ENCODE data around the gene TRIM46. TPM values are rescaled to one million over a fixed set of nuclear protein-coding genes. Genes with fewer than 3 reads are reported as not detected.

The TRIM46 gene
- total and polyA plus RNA-seq, 2 of the 13 experiments (the other 11 are each of a cell fraction or from before 2014, with no cell fraction given): 0.04 to 0.09 TPM

DNA sequence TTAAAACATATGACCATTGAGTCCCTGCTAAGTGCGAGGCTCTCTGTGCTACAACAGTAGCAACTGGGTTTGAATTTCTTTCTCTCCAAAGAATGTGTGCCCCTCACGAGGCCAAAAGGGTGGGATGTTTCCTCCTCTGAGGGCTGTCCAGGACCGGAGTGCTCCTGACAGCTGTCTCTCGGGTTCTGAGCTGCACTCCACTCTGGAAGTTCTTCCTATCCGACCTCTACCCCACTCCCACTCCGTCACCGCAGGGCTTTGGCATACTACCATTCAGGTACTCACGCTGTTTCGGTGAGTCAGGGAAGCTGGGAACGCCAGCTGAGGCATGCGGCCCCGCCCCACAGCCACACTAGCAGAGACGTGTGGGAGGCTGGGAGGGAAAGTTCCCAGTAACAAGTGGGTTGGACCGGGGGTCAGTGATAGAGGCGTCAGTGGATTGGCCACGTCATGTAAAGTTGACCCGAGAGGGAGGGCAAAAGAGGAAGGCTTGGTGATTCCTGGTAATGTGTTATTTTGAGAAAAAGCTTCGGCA is 38.7 kb upstream of the TRIM46 start (continued):
- peak; percentile 78 for TF ChIP-seq CREB1 (IDR thresholded peaks at IDR 0.05)
- TF ChIP-seq CREB1 (CRISPR knock-in tag; IDR thresholded peaks at IDR 0.05): no peak
- TF ChIP-seq ZNF431 (CRISPR knock-in tag; IDR thresholded peaks at IDR 0.05; ENCODE audit: borderline replicate concordance, low read depth): 0 out of 2 replicates have a peak, but pooled peaks have one; percentile 23
- no peak for TF ChIP-seq MATR3 (CRISPR knock-in tag; IDR thresholded peaks at IDR 0.05)
- peak; percentile 36; the same call in 1 of the 2 replicates for TF ChIP-seq NKX3-1 (CRISPR knock-in tag; IDR thresholded peaks at IDR 0.05)
- TF ChIP-seq, protein P1, sequence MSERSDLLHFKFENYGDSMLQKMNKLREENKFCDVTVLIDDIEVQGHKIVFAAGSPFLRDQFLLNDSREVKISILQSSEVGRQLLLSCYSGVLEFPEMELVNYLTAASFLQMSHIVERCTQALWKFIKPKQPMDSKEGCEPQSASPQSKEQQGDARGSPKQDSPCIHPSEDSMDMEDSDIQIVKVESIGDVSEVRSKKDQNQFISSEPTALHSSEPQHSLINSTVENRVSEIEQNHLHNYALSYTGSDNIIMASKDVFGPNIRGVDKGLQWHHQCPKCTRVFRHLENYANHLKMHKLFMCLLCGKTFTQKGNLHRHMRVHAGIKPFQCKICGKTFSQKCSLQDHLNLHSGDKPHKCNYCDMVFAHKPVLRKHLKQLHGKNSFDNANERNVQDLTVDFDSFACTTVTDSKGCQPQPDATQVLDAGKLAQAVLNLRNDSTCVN (CRISPR knock-in tag; IDR thresholded peaks at IDR 0.05; ENCODE audit: borderline replicate concordance): peak; percentile 57
- no peak for TF ChIP-seq MAZ (IDR thresholded peaks at IDR 0.05; ENCODE audit: borderline replicate concordance, low read depth, low read length)
- no peak for TF ChIP-seq MAZ (CRISPR knock-in tag; IDR thresholded peaks at IDR 0.05; ENCODE audit: low read depth)
- TF ChIP-seq RXRB (CRISPR knock-in tag; IDR thresholded peaks at IDR 0.05; ENCODE audit: borderline replicate concordance): peak; percentile 84
- TF ChIP-seq NR3C1 (CRISPR knock-in tag; IDR thresholded peaks at IDR 0.05): no peak
- TF ChIP-seq, protein P2, sequence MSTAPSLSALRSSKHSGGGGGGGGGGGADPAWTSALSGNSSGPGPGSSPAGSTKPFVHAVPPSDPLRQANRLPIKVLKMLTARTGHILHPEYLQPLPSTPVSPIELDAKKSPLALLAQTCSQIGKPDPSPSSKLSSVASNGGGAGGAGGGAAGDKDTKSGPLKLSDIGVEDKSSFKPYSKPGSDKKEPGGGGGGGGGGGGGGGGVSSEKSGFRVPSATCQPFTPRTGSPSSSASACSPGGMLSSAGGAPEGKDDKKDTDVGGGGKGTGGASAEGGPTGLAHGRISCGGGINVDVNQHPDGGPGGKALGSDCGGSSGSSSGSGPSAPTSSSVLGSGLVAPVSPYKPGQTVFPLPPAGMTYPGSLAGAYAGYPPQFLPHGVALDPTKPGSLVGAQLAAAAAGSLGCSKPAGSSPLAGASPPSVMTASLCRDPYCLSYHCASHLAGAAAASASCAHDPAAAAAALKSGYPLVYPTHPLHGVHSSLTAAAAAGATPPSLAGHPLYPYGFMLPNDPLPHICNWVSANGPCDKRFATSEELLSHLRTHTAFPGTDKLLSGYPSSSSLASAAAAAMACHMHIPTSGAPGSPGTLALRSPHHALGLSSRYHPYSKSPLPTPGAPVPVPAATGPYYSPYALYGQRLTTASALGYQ (CRISPR knock-in tag; IDR thresholded peaks at IDR 0.05): 0 out of 2 replicates have a peak, but pooled peaks have one; percentile 28
- no peak for TF ChIP-seq NRL (CRISPR knock-in tag; IDR thresholded peaks at IDR 0.05; ENCODE audit: borderline replicate concordance)
- peak; percentile 24; the same call in 1 of the 2 replicates for TF ChIP-seq TP53 (CRISPR knock-in tag; conservative IDR thresholded peaks at IDR 0.05)
- peak; percentile 66 for TF ChIP-seq SOX5 (CRISPR knock-in tag; IDR thresholded peaks at IDR 0.05; ENCODE audit: borderline replicate concordance)
- TF ChIP-seq, protein P3, sequence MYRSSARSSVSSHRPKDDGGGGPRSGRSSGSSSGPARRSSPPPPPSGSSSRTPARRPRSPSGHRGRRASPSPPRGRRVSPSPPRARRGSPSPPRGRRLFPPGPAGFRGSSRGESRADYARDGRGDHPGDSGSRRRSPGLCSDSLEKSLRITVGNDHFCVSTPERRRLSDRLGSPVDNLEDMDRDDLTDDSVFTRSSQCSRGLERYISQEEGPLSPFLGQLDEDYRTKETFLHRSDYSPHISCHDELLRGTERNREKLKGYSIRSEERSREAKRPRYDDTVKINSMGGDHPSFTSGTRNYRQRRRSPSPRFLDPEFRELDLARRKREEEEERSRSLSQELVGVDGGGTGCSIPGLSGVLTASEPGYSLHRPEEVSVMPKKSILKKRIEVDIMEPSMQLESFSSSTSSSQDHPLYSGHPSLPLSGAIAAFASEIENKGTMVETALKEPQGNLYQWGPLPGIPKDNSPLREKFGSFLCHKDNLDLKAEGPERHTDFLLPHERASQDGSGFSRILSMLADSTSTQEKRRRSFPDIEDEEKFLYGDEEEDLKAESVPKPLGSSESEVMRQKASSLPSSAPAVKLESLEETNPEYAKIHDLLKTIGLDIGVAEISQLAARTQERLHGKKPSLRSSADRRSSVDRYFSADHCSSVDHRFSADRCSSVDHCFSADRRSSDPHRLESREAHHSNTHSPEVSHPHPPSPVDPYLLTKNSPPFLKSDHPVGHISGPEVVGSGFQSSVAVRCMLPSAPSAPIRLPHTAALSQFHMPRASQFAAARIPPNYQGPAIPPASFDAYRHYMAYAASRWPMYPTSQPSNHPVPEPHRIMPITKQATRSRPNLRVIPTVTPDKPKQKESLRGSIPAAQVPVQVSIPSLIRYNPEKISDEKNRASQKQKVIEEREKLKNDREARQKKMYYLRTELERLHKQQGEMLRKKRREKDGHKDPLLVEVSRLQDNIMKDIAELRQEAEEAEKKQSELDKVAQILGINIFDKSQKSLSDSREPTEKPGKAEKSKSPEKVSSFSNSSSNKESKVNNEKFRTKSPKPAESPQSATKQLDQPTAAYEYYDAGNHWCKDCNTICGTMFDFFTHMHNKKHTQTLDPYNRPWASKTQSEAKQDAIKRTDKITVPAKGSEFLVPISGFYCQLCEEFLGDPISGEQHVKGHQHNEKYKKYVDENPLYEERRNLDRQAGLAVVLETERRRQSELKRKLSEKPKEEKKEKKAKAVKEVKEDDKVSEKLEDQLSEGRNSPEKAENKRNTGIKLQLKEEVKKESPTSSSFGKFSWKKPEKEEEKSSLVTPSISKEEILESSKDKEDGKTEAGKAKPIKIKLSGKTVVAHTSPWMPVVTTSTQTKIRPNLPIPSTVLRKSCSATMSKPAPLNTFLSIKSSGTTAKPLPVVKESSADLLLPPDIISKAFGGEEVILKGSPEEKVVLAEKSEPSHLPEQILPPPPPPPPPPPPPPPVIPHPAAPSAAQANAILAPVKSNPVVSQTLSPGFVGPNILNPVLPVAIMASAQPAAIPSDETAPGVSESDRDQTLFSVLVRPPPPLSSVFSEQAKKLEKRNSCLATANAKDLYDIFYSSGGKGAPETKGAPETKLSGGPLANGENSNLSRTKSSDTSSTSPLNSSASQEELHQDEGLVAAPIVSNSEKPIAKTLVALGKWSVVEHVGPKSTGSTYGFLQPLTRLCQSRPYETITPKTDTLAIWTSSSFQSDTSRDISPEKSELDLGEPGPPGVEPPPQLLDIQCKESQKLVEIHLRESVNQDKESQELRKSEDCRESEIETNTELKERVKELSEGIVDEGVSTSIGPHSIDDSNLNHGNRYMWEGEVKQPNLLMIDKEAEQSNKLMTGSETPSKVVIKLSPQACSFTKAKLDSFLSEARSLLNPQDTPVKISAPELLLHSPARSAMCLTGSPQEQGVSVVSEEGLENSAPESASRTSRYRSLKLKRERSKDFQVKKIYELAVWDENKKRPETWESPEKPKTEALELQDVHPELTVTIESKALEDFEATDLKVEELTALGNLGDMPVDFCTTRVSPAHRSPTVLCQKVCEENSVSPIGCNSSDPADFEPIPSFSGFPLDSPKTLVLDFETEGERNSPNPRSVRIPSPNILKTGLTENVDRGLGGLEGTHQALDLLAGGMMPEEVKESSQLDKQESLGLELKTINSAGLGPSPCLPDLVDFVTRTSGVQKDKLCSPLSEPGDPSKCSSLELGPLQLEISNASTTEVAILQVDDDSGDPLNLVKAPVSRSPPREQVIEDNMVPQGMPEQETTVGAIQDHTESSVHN (CRISPR knock-in tag; IDR thresholded peaks at IDR 0.05): peak; percentile 97
- TF ChIP-seq LCORL (IDR thresholded peaks at IDR 0.05): no peak
- TF ChIP-seq LCORL (CRISPR knock-in tag; IDR thresholded peaks at IDR 0.05): no peak
- peak; percentile 81; the same call in 1 of the 2 replicates for TF ChIP-seq TGIF2 (CRISPR knock-in tag; IDR thresholded peaks at IDR 0.05)
- TF ChIP-seq KDM5A (IDR thresholded peaks at IDR 0.05; ENCODE audit: borderline replicate concordance, low read length): peak; percentile 25; the same call in 1 of the 2 replicates
- peak; percentile 33; the same call in 1 of the 2 replicates for TF ChIP-seq CCDC6 (CRISPR knock-in tag; IDR thresholded peaks at IDR 0.05)
